Activated CD4-positive, alpha-beta memory T cell treated with anti-CD3 and anti-CD28 coated beads, Interleukin-2, amount 10 ng/mL, durations not matched to agents 7 days and 5 days (primary cell): Measurements from ENCODE around the gene CDC73. TPM values are rescaled to one million over a fixed set of nuclear protein-coding genes. Genes with fewer than 3 reads are reported as not detected.
"Not testable (repeated sequence)": the region's sequence is repeated elsewhere in the genome, so short reads cannot be mapped to it uniquely, and the experiment has no call there.

ENCODE experiments used
- CTCF ChIA-PET: fragments of 350-600 bp; sonication (Branson Sonifier 250); formaldehyde crosslinking; loops from one replicate; lab custom pipeline; 2021; ENCODE audit warnings: antibody characterized with exemption, inconsistent platforms; lab: Charles Lee
- POLR2A ChIA-PET: fragments of 350-600 bp; sonication (Branson Sonifier 250); formaldehyde crosslinking; loops from one replicate; lab custom pipeline; 2021; ENCODE audit warnings: antibody characterized with exemption; lab: Charles Lee
- DNase-seq: peaks from one replicate; pipeline ENCODE4 v3.0.0-alpha.2; 2020
- H3K27ac Mint-ChIP-seq: one replicate; pipeline ENCODE4 v1.8.0; 2021; ENCODE audit warnings: mild to moderate bottlenecking, mixed read lengths
- H3K27me3 Mint-ChIP-seq: one replicate; pipeline ENCODE4 v1.8.0; 2021; ENCODE audit warnings: mixed read lengths
- H3K36me3 Mint-ChIP-seq: one replicate; pipeline ENCODE4 v1.8.0; 2021; ENCODE audit warnings: low read depth, mixed read lengths
- H3K4me1 Mint-ChIP-seq: one replicate; pipeline ENCODE4 v1.8.0; 2021; ENCODE audit warnings: mixed read lengths
- H3K4me3 Mint-ChIP-seq: one replicate; pipeline ENCODE4 v1.8.0; 2021; ENCODE audit warnings: mild to moderate bottlenecking, mixed read lengths
- H3K9me3 Mint-ChIP-seq: one replicate; pipeline ENCODE4 v1.8.0; 2021; ENCODE audit warnings: mixed read lengths
- total RNA-seq, 2 experiments: library from RNA; stranded (reverse); gene quantifications; one replicate each; pipeline ENCODE4 v1.2.3, GENCODE V29; 2021

The CDC73 gene
- total RNA-seq, 2 experiments from 2014 or later: 62.0 to 64.9 TPM

DNA sequence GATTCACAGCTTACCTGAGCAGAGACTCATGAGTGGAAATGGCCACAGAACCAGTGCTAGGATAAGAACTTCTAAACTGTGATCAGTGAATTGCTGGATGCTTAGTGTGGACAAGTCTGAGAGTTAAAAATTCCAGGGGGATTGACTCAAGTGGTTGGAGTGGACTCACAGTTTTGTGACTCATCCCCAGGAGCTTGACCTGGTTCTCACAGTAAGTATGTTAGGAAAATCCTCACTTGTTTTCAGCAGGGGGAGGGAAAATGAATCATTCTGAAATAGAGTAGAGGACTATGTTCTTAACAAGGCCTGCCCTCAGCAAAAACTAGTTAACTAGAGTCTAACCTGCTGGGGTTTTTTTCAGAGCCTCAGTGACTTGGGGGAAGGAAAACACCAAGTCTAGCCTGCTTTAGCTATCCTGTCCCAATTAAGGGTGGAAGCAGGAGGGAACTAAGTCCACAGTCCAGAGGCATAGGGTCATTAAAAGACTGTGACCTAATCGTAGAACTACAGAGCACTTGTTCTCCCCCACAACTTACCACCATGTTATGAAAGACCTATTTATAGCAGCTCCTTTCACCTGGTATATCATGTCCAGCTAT is 6.1 kb upstream of the CDC73 start:
- H3K27ac Mint-ChIP-seq: no peak overlapping the region
- no peak for DNase-seq
- H3K9me3 Mint-ChIP-seq: no peaks in the 10 kb centered on the region
- H3K36me3 Mint-ChIP-seq: no peaks in the 10 kb centered on the region
- ChIA-PET POLR2A (no interaction called here), CTCF (interaction anchor here (1.1 kb wide), 1 partner anchor 11 kb away, joined by 3 read pairs; no protein-coding TSS in a partner anchor)
- peaks cover 21% of the 10 kb centered on the region for H3K4me1 Mint-ChIP-seq
- peaks cover 2% of the 10 kb centered on the region for H3K27me3 Mint-ChIP-seq
- H3K4me3 Mint-ChIP-seq: no peak overlapping the region

GRCh38 chr1:193117167-193117566 is 4.7 kb upstream of the CDC73 start:
- H3K4me3 Mint-ChIP-seq, H3K27ac Mint-ChIP-seq, H3K36me3 Mint-ChIP-seq, DNase-seq, POLR2A ChIA-PET, CTCF ChIA-PET, H3K27me3 Mint-ChIP-seq, H3K9me3 Mint-ChIP-seq: not testable (repeated sequence)
- H3K4me1 Mint-ChIP-seq: peaks cover 26% of the 10 kb centered on the region

DNA sequence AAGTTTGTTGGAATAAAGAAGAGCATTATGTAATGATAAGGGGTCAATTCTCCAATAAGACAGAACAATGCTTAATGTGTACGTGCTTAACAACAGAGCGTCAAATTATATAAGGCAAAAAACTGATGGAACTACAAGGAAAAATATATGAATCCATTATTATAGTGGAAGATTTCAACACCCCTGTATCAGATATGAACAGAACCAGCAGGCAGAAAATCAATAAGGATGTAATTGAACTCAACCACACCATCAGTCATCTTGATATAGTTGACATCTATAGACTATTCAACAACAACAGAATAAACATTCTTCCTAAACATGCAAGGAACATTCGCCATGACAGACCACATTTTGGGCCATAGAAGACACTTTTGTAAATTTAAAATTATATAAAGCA is 3.6 kb upstream of the CDC73 start:
- Mint-ChIP-seq H3K27me3 (peaks cover 2% of the 10 kb centered on the region), H3K4me1 (peaks cover 31% of the 10 kb centered on the region), H3K36me3 (peaks cover 6% of the 10 kb centered on the region), H3K27ac (no peak overlapping the region), H3K9me3 (no peaks in the 10 kb centered on the region), H3K4me3 (no peak overlapping the region)
- DNase-seq: no peak
- ChIA-PET POLR2A (interaction anchor here (0.7 to 2.1 kb wide), 3 partner anchors 11 to 60 kb away, joined by 3 to 7 read pairs (median 4); partner anchors contain the start of genes RO60 and UCHL5), CTCF (no interaction called here)

GRCh38 chr1:193118803-193119730 is 2.8 kb upstream of the CDC73 start:
- H3K27ac Mint-ChIP-seq: no peak overlapping the region
- H3K9me3 Mint-ChIP-seq: no peaks in the 10 kb centered on the region
- peaks cover 12% of the 10 kb centered on the region for H3K36me3 Mint-ChIP-seq
- no peak for DNase-seq
- peaks cover 38% of the 10 kb centered on the region for H3K4me1 Mint-ChIP-seq
- no peak overlapping the region for H3K4me3 Mint-ChIP-seq
- peaks cover 2% of the 10 kb centered on the region for H3K27me3 Mint-ChIP-seq
- POLR2A ChIA-PET: interaction anchor here (0.7 to 2.1 kb wide), 5 partner anchors 9 to 60 kb away, joined by 3 to 7 read pairs (median 4); partner anchors contain the start of genes RO60 and UCHL5
- CTCF ChIA-PET: no interaction called here

DNA sequence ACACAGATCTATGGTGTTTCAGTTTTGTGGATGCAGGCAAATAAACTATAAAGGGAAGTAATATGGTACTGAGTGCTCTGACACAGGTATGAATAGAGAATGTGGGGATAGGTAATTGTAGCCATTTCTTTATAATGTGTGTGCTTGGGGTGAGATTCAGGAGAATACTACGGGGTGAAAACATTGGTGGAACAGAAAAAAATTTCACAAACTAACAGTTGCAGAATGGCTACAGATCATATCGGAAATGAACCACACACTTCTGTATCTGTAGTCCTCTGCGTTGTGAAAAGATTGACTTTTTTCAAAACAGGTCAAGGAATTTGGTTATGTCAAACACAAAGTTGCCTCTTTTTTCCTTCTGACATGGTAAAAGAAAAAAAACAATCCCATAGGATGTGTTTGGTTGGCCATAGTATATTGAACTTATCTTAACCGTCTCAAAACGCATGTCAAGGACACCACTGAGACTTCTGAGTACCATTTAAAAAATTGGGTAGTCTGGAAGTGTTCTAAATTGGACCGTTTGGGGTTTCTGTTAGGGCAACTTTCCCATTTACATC is 1.1 kb upstream of the CDC73 start:
- no peak for DNase-seq
- Mint-ChIP-seq H3K9me3 (no peaks in the 10 kb centered on the region), H3K4me1 (peaks cover 53% of the 10 kb centered on the region), H3K36me3 (peaks cover 21% of the 10 kb centered on the region), H3K27ac (peak overlapping the region; percentile 90), H3K27me3 (peaks cover 2% of the 10 kb centered on the region), H3K4me3 (peak overlapping the region; percentile 88)
- POLR2A ChIA-PET: interaction anchor here (0.5 to 3.5 kb wide), 7 partner anchors 10 to 313 kb away, joined by 3 to 43 read pairs (median 5); partner anchors contain the start of genes GLRX2, RGS2, RO60 and UCHL5
- CTCF ChIA-PET: interaction anchor here (0.8 to 3.6 kb wide), 6 partner anchors 16 to 548 kb away, joined by 3 to 28 read pairs (median 5); partner anchors contain the start of genes RO60 and UCHL5

DNA sequence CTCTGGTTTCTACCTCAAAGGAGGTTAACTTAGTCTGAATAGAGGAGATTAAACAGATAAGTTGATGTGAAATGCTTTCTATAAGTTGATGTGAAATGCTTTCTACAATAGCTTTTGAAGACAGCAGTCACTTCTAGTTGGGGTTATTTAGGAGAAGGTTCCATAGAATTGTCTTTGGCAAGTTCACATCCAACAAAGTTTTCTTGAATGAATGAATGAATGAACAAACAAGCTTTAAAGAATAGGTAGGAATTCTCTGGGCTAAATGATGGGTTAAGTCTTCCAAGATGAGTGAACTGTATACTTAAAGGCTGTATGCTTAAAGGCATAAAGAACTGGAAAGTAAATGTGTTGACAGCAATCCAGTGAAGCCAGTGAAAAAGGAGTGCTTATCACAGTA is 1.9 kb downstream of the CDC73 start:
- ChIA-PET CTCF (interaction anchor here (1.3 to 3.6 kb wide), 7 partner anchors 20 to 316 kb away, joined by 4 to 28 read pairs (median 6); partner anchors contain the start of genes GLRX2, RO60 and UCHL5), POLR2A (interaction anchor here (2.2 to 3.5 kb wide), 3 partner anchors 18 to 316 kb away, joined by 16 to 43 read pairs (median 18); partner anchors contain the start of genes GLRX2, RGS2, RO60 and UCHL5)
- Mint-ChIP-seq H3K27me3 (peaks cover 2% of the 10 kb centered on the region), H3K9me3 (no peaks in the 10 kb centered on the region), H3K36me3 (peaks cover 39% of the 10 kb centered on the region), H3K27ac (peak overlapping the region; percentile 90), H3K4me3 (peak overlapping the region; percentile 88), H3K4me1 (peaks cover 52% of the 10 kb centered on the region)
- no peak for DNase-seq

GRCh38 chr1:193125369-193125768 is 3.5 kb downstream of the CDC73 start:
- Mint-ChIP-seq H3K9me3 (no peaks in the 10 kb centered on the region), H3K27me3 (peaks cover 2% of the 10 kb centered on the region), H3K27ac (no peak overlapping the region), H3K36me3 (peaks cover 44% of the 10 kb centered on the region), H3K4me3 (no peak overlapping the region), H3K4me1 (peaks cover 48% of the 10 kb centered on the region)
- POLR2A ChIA-PET: interaction anchor here (0.7 kb wide), 1 partner anchor 13 kb away, joined by 3 read pairs; no protein-coding TSS in a partner anchor
- CTCF ChIA-PET: no interaction called here
- DNase-seq: no peak

- Mint-ChIP-seq H3K4me3 (no peak overlapping the region), H3K4me1 (peaks cover 29% of the 10 kb centered on the region), H3K9me3 (no peaks in the 10 kb centered on the region), H3K27ac (no peak overlapping the region), H3K36me3 (peaks cover 59% of the 10 kb centered on the region), H3K27me3 (no peaks in the 10 kb centered on the region)
- no peak for DNase-seq
- CTCF ChIA-PET: no interaction called here
- POLR2A ChIA-PET: interaction anchor here (1.0 kb wide), 1 partner anchor 8 kb away, joined by 4 read pairs; no protein-coding TSS in a partner anchor
These were observed 9.5 kb downstream of the CDC73 start for GRCh38 chr1:193131266-193131860.

- no peak overlapping the region for H3K4me3 Mint-ChIP-seq
- peaks cover 63% of the 10 kb centered on the region for H3K36me3 Mint-ChIP-seq
- ChIA-PET CTCF (no interaction called here), POLR2A (no interaction called here)
- peaks cover 16% of the 10 kb centered on the region for H3K4me1 Mint-ChIP-seq
- no peak overlapping the region for H3K27ac Mint-ChIP-seq
- no peak for DNase-seq
- no peaks in the 10 kb centered on the region for H3K9me3 Mint-ChIP-seq
- H3K27me3 Mint-ChIP-seq: no peaks in the 10 kb centered on the region
These were observed 18.4 kb downstream of the CDC73 start for GRCh38 chr1:193140254-193140653.

DNA sequence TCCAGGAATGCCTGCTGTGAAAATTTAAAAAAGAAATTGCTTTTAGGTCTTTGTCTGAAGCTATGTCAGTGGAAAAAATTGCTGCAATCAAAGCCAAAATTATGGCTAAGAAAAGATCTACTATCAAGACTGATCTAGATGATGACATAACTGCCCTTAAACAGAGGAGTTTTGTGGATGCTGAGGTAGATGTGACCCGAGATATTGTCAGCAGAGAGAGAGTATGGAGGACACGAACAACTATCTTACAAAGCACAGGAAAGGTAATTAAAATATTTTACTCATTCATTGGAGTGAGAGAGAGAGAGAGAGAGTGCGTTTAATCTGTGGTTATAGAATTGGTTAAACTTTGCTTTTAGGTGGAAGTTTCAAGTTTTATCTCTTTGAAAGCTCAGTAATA is 20.0 kb downstream of the CDC73 start:
- Mint-ChIP-seq H3K4me3 (no peak overlapping the region), H3K4me1 (peaks cover 16% of the 10 kb centered on the region), H3K27me3 (no peaks in the 10 kb centered on the region), H3K36me3 (peaks cover 54% of the 10 kb centered on the region), H3K27ac (no peak overlapping the region), H3K9me3 (no peaks in the 10 kb centered on the region)
- ChIA-PET POLR2A (no interaction called here), CTCF (interaction anchor here (1.2 kb wide), 1 partner anchor 36 kb away, joined by 3 read pairs; no protein-coding TSS in a partner anchor)
- DNase-seq: no peak

- Mint-ChIP-seq H3K36me3 (peaks cover 51% of the 10 kb centered on the region), H3K27ac (no peak overlapping the region), H3K4me1 (peaks cover 16% of the 10 kb centered on the region), H3K9me3 (no peaks in the 10 kb centered on the region), H3K4me3 (no peak overlapping the region), H3K27me3 (no peaks in the 10 kb centered on the region)
- CTCF ChIA-PET: interaction anchor here (1.2 to 1.4 kb wide), 3 partner anchors 8 to 35 kb away, joined by 3 to 4 read pairs (median 4); no protein-coding TSS in a partner anchor
- POLR2A ChIA-PET: interaction anchor here (1.3 kb wide), 1 partner anchor 84 kb away, joined by 4 read pairs; the partner anchor contains the start of gene UCHL5
- DNase-seq: no peak
These were observed 20.6 kb downstream of the CDC73 start for GRCh38 chr1:193142409-193142808.

- POLR2A ChIA-PET: interaction anchor here (1.3 kb wide), 1 partner anchor 85 kb away, joined by 4 read pairs; the partner anchor contains the start of gene UCHL5
- Mint-ChIP-seq H3K36me3 (peaks cover 48% of the 10 kb centered on the region), H3K4me3 (no peak overlapping the region), H3K27me3 (no peaks in the 10 kb centered on the region), H3K9me3 (no peaks in the 10 kb centered on the region), H3K27ac (no peak overlapping the region), H3K4me1 (peaks cover 16% of the 10 kb centered on the region)
- no peak for DNase-seq
- CTCF ChIA-PET: interaction anchor here (1.0 to 1.4 kb wide), 4 partner anchors 9 to 331 kb away, joined by 3 to 4 read pairs (median 4); no protein-coding TSS in a partner anchor
These were observed 21.5 kb downstream of the CDC73 start for GRCh38 chr1:193143285-193143684.
